Measurements from ENCODE around the gene KIF23. TPM values are rescaled to one million over a fixed set of nuclear protein-coding genes. Genes with fewer than 3 reads are reported as not detected.
A peak's percentile ranks its signal among the peaks of the same experiment; 100 is the strongest.

KIF23 gene
- total and polyA plus RNA-seq, 2 of the 4 experiments (the other 2 are of a cell fraction): 37.7 to 56.1 TPM

GRCh38 chr15:69439623-69440022, 25.5 kb downstream of the KIF23 start:
- Histone ChIP-seq H2BK15ac (ENCODE audit: low read depth, low read length) (no peak overlapping the region), H2BK20ac (ENCODE audit: low read depth, low read length) (no peak overlapping the region), H3K27me3 (ENCODE audit: control insufficient read depth, insufficient read depth, low read length) (no peaks in the 10 kb centered on the region), H3K36me3 (ENCODE audit: control insufficient read depth, insufficient read depth, low read length) (peaks cover 7% of the 10 kb centered on the region), H4K5ac (ENCODE audit: low read depth, low read length) (no peak overlapping the region), H3K4me3 (ENCODE audit: insufficient read depth, low read depth, low read length) (no peak overlapping the region), H2BK120ac (ENCODE audit: low read depth, low read length) (no peak overlapping the region), H3K27ac (ENCODE audit: insufficient read depth, low read length) (no peak overlapping the region), H4K8ac (ENCODE audit: low read depth in 2 of 2, low read length in 2 of 2) (no peak overlapping the region), H3K4me2 (ENCODE audit: low read depth, low read length) (no peak overlapping the region), H3K23ac (ENCODE audit: low read depth, low read length) (no peak overlapping the region), H3K14ac (replicated peaks; ENCODE audit: low read depth, low read length) (no peak overlapping the region), H3K9me1 (ENCODE audit: insufficient read depth, low read length) (peaks cover 8% of the 10 kb centered on the region), H2AFZ (replicated peaks; ENCODE audit: low read length, poor library complexity) (no peak overlapping the region), H3K4ac (ENCODE audit: low read depth, low read length) (no peak overlapping the region), H3K9me3 (ENCODE audit: control insufficient read depth, insufficient read depth, low read length) (no peaks in the 10 kb centered on the region), H2AK5ac (ENCODE audit: low read depth, low read length) (no peak overlapping the region), H4K20me1 (ENCODE audit: insufficient read depth, low read length) (no peaks in the 10 kb centered on the region), H2BK5ac (ENCODE audit: low read depth, low read length, poor library complexity, severe bottlenecking) (no peak overlapping the region), H4K91ac (ENCODE audit: insufficient read depth, low read depth, low read length) (no peak overlapping the region), H3K18ac (ENCODE audit: low read depth, low read length) (no peak overlapping the region), H3K4me1 (ENCODE audit: control insufficient read depth, insufficient read depth, low read length) (no peaks in the 10 kb centered on the region), H3K79me1 (ENCODE audit: low read depth in 1 of 2, low read length in 2 of 2) (peaks cover 8 to 52% of the 10 kb centered on the region in 2 experiments), H3K56ac (ENCODE audit: extremely low read depth, insufficient read depth, low read length) (no peak overlapping the region), H2AK9ac (replicated peaks; ENCODE audit: low read depth, low read length, poor library complexity) (no peak overlapping the region), H3K9ac (ENCODE audit: low read depth, low read length) (no peak overlapping the region)
- intact Hi-C loops (cut with micrococcal nuclease) (no loop called here), in situ Hi-C loops (cut with MboI; ENCODE audit: low sequenced_read_pairs) (no loop called here), dilution Hi-C loops (cut with HindIII; ENCODE audit: low sequenced_read_pairs, unreplicated experiment) (no loop called here)
- TF ChIP-seq MAFK (IDR thresholded peaks at IDR 0.05; ENCODE audit: low read depth, low read length) (peak; percentile 96), BHLHE40 (IDR thresholded peaks at IDR 0.05; ENCODE audit: low read depth, low read length) (no peak), POLR2A (IDR thresholded peaks at IDR 0.05; ENCODE audit: low read depth, low read length) (no peak), RFX5 (IDR thresholded peaks at IDR 0.05; ENCODE audit: low read depth, low read length) (no peak), RAD21 (IDR thresholded peaks at IDR 0.05; ENCODE audit: low read length) (no peak)
- ATAC-seq (ENCODE audit: low read depth): no peak
- BruUV-seq (replicated peaks): no TSS peak
- WGBS, 2 experiments (ENCODE audit: extremely low coverage in 2 of 2, insufficient read length in 1 of 2): 100% methylated on average over 2 of the region's 4 CpGs; no CpG with 5 or more reads in 1 of the 2 experiments
- no peak for DNase-seq
- ChIA-PET POLR2A (ENCODE audit: unreplicated experiment) (no interaction called here), CTCF (no interaction called here)

Measured in IMR-90 (cell line).